Heart left ventricle (tissue), 16 donors: ENCODE data around the gene CD68. TPM values are rescaled to one million over a fixed set of nuclear protein-coding genes. Genes with fewer than 3 reads are reported as not detected.

ENCODE experiments used
- ATAC-seq, 4 donors: fragments of 200-7000 bp; cut with Tn5 transposase; one replicate each; pipeline ENCODE4 v1.9.1; 2020 to 2022; ENCODE audit warnings: moderate library complexity in 4 of 4, mild to moderate bottlenecking in 3 of 4, moderate number of reproducible peaks in 1 of 4
- DNase-seq, 5 donors: peaks; one replicate each; pipeline ENCODE4 v3.0.0-alpha.2; 2020
- H3K27ac ChIP-seq, 12 donors: fragments of 200-600 bp; sonication (generic) in 4 of 12; one replicate each; pipeline versions ENCODE4 v1.5.0 to v1.8.0; 2016 to 2022; ENCODE audit warnings: mild to moderate bottlenecking in 2 of 12
- H3K27me3 ChIP-seq, 9 donors: fragments of 200-600 bp; sonication (generic) in 2 of 9; one replicate each; pipeline versions ENCODE4 v1.5.1 to v1.8.0; 2016 to 2022; ENCODE audit warnings: mild to moderate bottlenecking in 3 of 9
- H3K36me3 ChIP-seq, 9 donors: fragments of 200-600 bp; sonication (generic) in 2 of 9; one replicate each; pipeline versions ENCODE4 v1.5.0 to v1.8.0; 2018 to 2022; ENCODE audit warnings: mild to moderate bottlenecking in 2 of 9
- H3K4me1 ChIP-seq, 12 donors: fragments of 200-600 bp; sonication (generic) in 4 of 12; one replicate each; pipeline versions ENCODE4 v1.5.0 to v1.8.0; 2016 to 2022; ENCODE audit warnings: mild to moderate bottlenecking in 3 of 12
- H3K4me3 ChIP-seq, 12 donors: fragments of 200-600 bp; sonication (generic) in 4 of 12; one replicate each; pipeline versions ENCODE4 v1.5.0 to v1.8.0; 2017 to 2022; ENCODE audit warnings: mild to moderate bottlenecking in 9 of 12, moderate library complexity in 4 of 12
- H3K9me3 ChIP-seq, 12 donors: fragments of 200-600 bp; sonication (generic) in 4 of 12; one replicate each; pipeline versions ENCODE4 v1.5.0 to v1.8.0; 2016 to 2022; ENCODE audit warnings: mild to moderate bottlenecking in 1 of 12
- POLR2A ChIP-seq, 2 donors: fragments of 450-650 bp; IDR thresholded peaks; one replicate each; pipeline ENCODE4 v1.6.1; 2017; ENCODE audit warnings: antibody characterized with exemption in 2 of 2, mild to moderate bottlenecking in 2 of 2, moderate library complexity in 2 of 2
- WGBS, 4 donors: extraction: QIAGEN DNeasy Blood & Tissue Kit in 2 of 4; methylation state at CpG; one replicate each; pipeline versions ENCODE4 v1.1.5 to v1.1.7; 2013 to 2018; 5-methylcytosine and 5-hydroxymethylcytosine counted together
- intact Hi-C, 10 donors: fragments of 100-400 bp; cut with DNase I; formaldehyde crosslinking; loops; one replicate each; pipeline versions ENCODE4 v1.11.1 to v1.14.2; 2022
- polyA plus RNA-seq, 2 donors: library from polyadenylated mRNA; stranded (reverse); fragments of 200-250 nt; gene quantifications; one replicate each; pipeline ENCODE4 v1.2.3, GENCODE V29; 2013
- total RNA-seq, 9 donors: library from RNA; depleted of rRNA in 2 of 9; stranded (reverse); fragments of >200 nt in 2 of 9; fragmentation: NEBNext Ultra II Directional in 3 of 9; extraction: Animal tissue kit (Norgen Biotek cat#: 25700) in 3 of 9; gene quantifications; one replicate each; pipeline versions ENCODE4 v1.1.0 to v1.2.4, GENCODE V29; 2016 to 2023
- TF ChIP-seq, protein P1 (sequence below), 12 donors: fragments of 200-600 bp; sonication (generic) in 4 of 12; IDR thresholded peaks; one replicate each; pipeline versions ENCODE4 v1.5.0 to v1.8.0; 2018 to 2022; ENCODE audit warnings: antibody characterized with exemption in 12 of 12, mild to moderate bottlenecking in 5 of 12
- donor health status: ischemic (EF 13 %, LVEDD 7.1; RV severe dilation, severe dysfunction).
- donor health status: healthy with polysubstance abuse.
- donor health status: DM: no; HTN: yes; CAD: no.
- donor health status: DM: no; HTN: no; CAD: no.
- donor health status: ischemic (EF 25% LVEDD 6.9; RV normal size, moderate dysfunction).
- donor health status: ischemic (EF 25% LVEDD 5.7; RV mildly dilated, moderate dysfunction).
- donor health status: healthy.
- donor health status: DM: yes; HTN: yes; CAD: no.
- donor health status: ischemic (EF 35%, LVEDD 5.7; RV mildly dilated, moderate dysfunction).
- donor health status: nonischemic (EF 11% LVEDD 7.7; RV severe dilation, severe dysfunction).
- donor health status: DM: yes; HTN: yes; CAD: no.
- donor health status: PGD.
- donor health status: ischemic (EF 29% LVEDD 5.4; RV normal size, mild dysfunction).
- donor health status: nonischemic (EF 23%, LVEDD 6.1; RV moderate dilation, normal function).

The CD68 gene
- total and polyA plus RNA-seq, 11 donors, result 9.9 to 324 (median 22.5) TPM

- no peak for TF ChIP-seq POLR2A (IDR thresholded peaks at IDR 0.05)
- TF ChIP-seq, protein P1, sequence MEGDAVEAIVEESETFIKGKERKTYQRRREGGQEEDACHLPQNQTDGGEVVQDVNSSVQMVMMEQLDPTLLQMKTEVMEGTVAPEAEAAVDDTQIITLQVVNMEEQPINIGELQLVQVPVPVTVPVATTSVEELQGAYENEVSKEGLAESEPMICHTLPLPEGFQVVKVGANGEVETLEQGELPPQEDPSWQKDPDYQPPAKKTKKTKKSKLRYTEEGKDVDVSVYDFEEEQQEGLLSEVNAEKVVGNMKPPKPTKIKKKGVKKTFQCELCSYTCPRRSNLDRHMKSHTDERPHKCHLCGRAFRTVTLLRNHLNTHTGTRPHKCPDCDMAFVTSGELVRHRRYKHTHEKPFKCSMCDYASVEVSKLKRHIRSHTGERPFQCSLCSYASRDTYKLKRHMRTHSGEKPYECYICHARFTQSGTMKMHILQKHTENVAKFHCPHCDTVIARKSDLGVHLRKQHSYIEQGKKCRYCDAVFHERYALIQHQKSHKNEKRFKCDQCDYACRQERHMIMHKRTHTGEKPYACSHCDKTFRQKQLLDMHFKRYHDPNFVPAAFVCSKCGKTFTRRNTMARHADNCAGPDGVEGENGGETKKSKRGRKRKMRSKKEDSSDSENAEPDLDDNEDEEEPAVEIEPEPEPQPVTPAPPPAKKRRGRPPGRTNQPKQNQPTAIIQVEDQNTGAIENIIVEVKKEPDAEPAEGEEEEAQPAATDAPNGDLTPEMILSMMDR (IDR thresholded peaks at IDR 0.05), result peak in 9 of 12 donors; percentile 11 to 45 (median 31)
- WGBS, 4 donors, result 57 to 82% (median 67%) methylated on average over 5 to 9 of the region's 9 CpGs
- Histone ChIP-seq H3K36me3 (peaks cover 0 to 38% (median 23%) of the 10 kb centered on the region in 9 donors), H3K27ac (peak overlapping the region in 9 of 12 donors; percentile 26 to 89 (median 64)), H3K27me3 (no peaks in the 10 kb centered on the region), H3K4me1 (peaks cover 7 to 66% (median 43%) of the 10 kb centered on the region in 12 donors), H3K4me3 (peak overlapping the region in 4 of 12 donors; percentile 2 to 15 (median 8)), H3K9me3 (no peaks in the 10 kb centered on the region)
- DNase-seq (peak in 2 of 5 donors; percentile 61 to 64), ATAC-seq (no peak)
- intact Hi-C loops, result loop anchor here in 4 of 10 donors (5.0 to 10.0 kb wide), 2 partner anchors 100 to 232 kb away; partner anchors contain the start of genes KCTD11 (in 2 of the 4), TMEM95 (in 2 of the 4), TP53 (in 2 of the 4) and WRAP53 (in 2 of the 4)
Observed at GRCh38 chr17:7586673-7587419, 7.4 kb downstream of the CD68 start.

DNA sequence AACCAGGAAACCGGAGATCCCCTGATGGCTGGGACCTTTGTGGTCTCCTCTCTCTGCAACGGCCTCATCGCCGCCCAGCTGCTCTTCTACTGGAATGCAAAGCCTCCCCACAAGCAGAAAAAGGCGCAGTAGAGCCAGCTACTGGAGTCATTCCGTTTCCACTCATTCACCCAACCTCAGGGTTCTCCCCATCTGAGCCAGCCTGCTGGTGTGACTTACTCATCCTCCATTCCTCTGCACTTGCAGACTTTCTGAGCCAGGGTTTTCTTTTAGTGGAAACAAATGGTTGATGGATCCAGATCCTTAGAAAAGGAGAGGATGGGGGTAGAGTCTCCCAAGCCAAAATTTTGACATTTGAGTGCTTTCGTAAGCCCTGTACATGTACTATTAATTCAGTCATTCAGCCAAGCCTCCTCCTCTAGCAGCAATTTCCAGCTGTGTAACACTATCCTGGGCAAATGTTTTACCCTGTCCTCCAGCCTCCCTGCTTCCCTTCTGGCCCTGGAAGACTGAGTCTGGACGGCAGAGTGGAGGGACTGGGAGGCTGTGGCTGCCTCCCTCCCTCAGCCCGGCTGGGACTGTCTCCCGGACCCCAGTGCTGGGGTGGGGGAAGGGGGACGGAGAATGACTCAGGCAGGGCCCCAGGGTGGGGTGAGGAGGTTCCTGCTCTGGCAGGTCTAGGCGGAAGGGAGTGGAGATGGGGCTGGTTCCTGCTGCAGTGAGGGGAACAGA is 8.1 kb downstream of the CD68 start:
- DNase-seq (peak in 1 of 5 donors; percentile 21), ATAC-seq (no peak)
- H3K4me3 ChIP-seq, result peak overlapping the region in 4 of 12 donors; percentile 2 to 15 (median 12)
- WGBS, 4 donors, result 55 to 74% (median 68%) methylated on average over 12 of the region's 12 CpGs
- no peaks in the 10 kb centered on the region for H3K9me3 ChIP-seq
- TF ChIP-seq POLR2A (IDR thresholded peaks at IDR 0.05), result no peak
- TF ChIP-seq, protein P1 (IDR thresholded peaks at IDR 0.05), result no peak
- H3K27ac ChIP-seq, result peak overlapping the region in 9 of 12 donors; percentile 26 to 89 (median 64)
- H3K27me3 ChIP-seq, result no peaks in the 10 kb centered on the region
- intact Hi-C loops, result loop anchor here in 4 of 10 donors (5.0 to 10.0 kb wide), 2 partner anchors 100 to 233 kb away; partner anchors contain the start of genes KCTD11 (in 2 of the 4), TMEM95 (in 2 of the 4), TP53 (in 2 of the 4) and WRAP53 (in 2 of the 4)
- H3K4me1 ChIP-seq, result peaks cover 4 to 59% (median 37%) of the 10 kb centered on the region in 12 donors
- peaks cover 0 to 46% (median 31%) of the 10 kb centered on the region in 9 donors for H3K36me3 ChIP-seq

- Histone ChIP-seq H3K27me3 (no peaks in the 10 kb centered on the region), H3K36me3 (peaks cover 3 to 57% (median 42%) of the 10 kb centered on the region in 9 donors), H3K9me3 (no peaks in the 10 kb centered on the region), H3K4me1 (peaks cover 3 to 51% (median 28%) of the 10 kb centered on the region in 12 donors), H3K27ac (peak overlapping the region in 9 of 12 donors; percentile 13 to 89 (median 51)), H3K4me3 (peak overlapping the region; percentile 5 to 66 (median 46))
- TF ChIP-seq, protein P1 (IDR thresholded peaks at IDR 0.05), result no peak
- TF ChIP-seq POLR2A (IDR thresholded peaks at IDR 0.05), result no peak
- peak in 1 of 4 donors; percentile 6 for ATAC-seq
- intact Hi-C loops, result loop anchor here in 4 of 10 donors (5.0 to 10.0 kb wide), 2 partner anchors 99 to 234 kb away; partner anchors contain the start of genes KCTD11 (in 2 of the 4), TMEM95 (in 2 of the 4), TP53 (in 2 of the 4) and WRAP53 (in 2 of the 4)
- peak in 1 of 5 donors; percentile 25 for DNase-seq
- WGBS, 4 donors, result 60 to 72% (median 69%) methylated on average over 26 to 30 of the region's 30 CpGs
Observed at GRCh38 chr17:7588553-7589203, 9.2 kb downstream of the CD68 start.
